ENCODE measurements around the gene MRTFA. TPM values are rescaled to one million over a fixed set of nuclear protein-coding genes. Genes with fewer than 3 reads are reported as not detected.

Gene MRTFA
- total RNA-seq, 3 donors from 2014 or later = 32.4 to 45.3 (median 35.0) TPM

GRCh38 chr22:40674274-40674673 is 37.8 kb upstream of the MRTFA start:
- H3K9me3 ChIP-seq = no peaks in the 10 kb centered on the region
- TF ChIP-seq CTCF (IDR thresholded peaks at IDR 0.05) = no peak
- no peak overlapping the region for H3K4me3 ChIP-seq
- intact Hi-C loops (cut with DNase I, micrococcal nuclease) = no loop called here
- no peak for DNase-seq
- no peaks in the 10 kb centered on the region for H3K36me3 ChIP-seq (ENCODE audit: low read depth)
- no peak for ATAC-seq
- no peaks in the 10 kb centered on the region for H3K4me1 ChIP-seq (ENCODE audit: low read depth)

- H3K4me3 ChIP-seq = no peak overlapping the region
- no peak for TF ChIP-seq CTCF (IDR thresholded peaks at IDR 0.05)
- DNase-seq (no peak), ATAC-seq (no peak)
- no peaks in the 10 kb centered on the region for H3K4me1 ChIP-seq (ENCODE audit: low read depth)
- intact Hi-C loops (cut with DNase I, micrococcal nuclease) = no loop called here
- no peaks in the 10 kb centered on the region for H3K9me3 ChIP-seq
- H3K36me3 ChIP-seq (ENCODE audit: low read depth) = no peaks in the 10 kb centered on the region
These were observed 36.5 kb upstream of the MRTFA start for GRCh38 chr22:40673017-40673416.

- Histone ChIP-seq H3K9me3 (no peaks in the 10 kb centered on the region), H3K4me1 (ENCODE audit: low read depth) (no peaks in the 10 kb centered on the region), H3K4me3 (no peak overlapping the region), H3K36me3 (ENCODE audit: low read depth) (no peaks in the 10 kb centered on the region)
- TF ChIP-seq CTCF (IDR thresholded peaks at IDR 0.05) = no peak
- ATAC-seq = no peak
- intact Hi-C loops (cut with DNase I, micrococcal nuclease) = no loop called here
- no peak for DNase-seq
These were observed 35.4 kb upstream of the MRTFA start for GRCh38 chr22:40671796-40672360.

GRCh38 chr22:40671369-40671768 is 34.9 kb upstream of the MRTFA start:
- Histone ChIP-seq H3K4me1 (ENCODE audit: low read depth) (no peaks in the 10 kb centered on the region), H3K9me3 (no peaks in the 10 kb centered on the region), H3K4me3 (no peak overlapping the region), H3K36me3 (ENCODE audit: low read depth) (no peaks in the 10 kb centered on the region)
- intact Hi-C loops (cut with DNase I, micrococcal nuclease) = no loop called here
- DNase-seq (no peak), ATAC-seq (no peak)
- no peak for TF ChIP-seq CTCF (IDR thresholded peaks at IDR 0.05)

- ATAC-seq (no peak), DNase-seq (no peak)
- H3K9me3 ChIP-seq = no peaks in the 10 kb centered on the region
- H3K4me1 ChIP-seq (ENCODE audit: low read depth) = no peaks in the 10 kb centered on the region
- TF ChIP-seq CTCF (IDR thresholded peaks at IDR 0.05) = no peak
- no peak overlapping the region for H3K4me3 ChIP-seq
- H3K36me3 ChIP-seq (ENCODE audit: low read depth) = no peaks in the 10 kb centered on the region
- intact Hi-C loops (cut with DNase I, micrococcal nuclease) = no loop called here
These were observed 33.5 kb upstream of the MRTFA start for GRCh38 chr22:40670058-40670457.

Data from mucosa of descending colon (tissue), 3 donors.